Measurements from ENCODE around the gene PDSS1. TPM values are rescaled to one million over a fixed set of nuclear protein-coding genes. Genes with fewer than 3 reads are reported as not detected.

Gene PDSS1
- total and polyA plus RNA-seq, 7 donors = 2.4 to 31.7 (median 4.7) TPM

- Histone ChIP-seq H3K4me1 (no peaks in the 10 kb centered on the region), H3K27me3 (no peaks in the 10 kb centered on the region), H3K27ac (no peak overlapping the region), H3K36me3 (peaks cover 0 to 41% (median 2%) of the 10 kb centered on the region in 4 donors), H3K9me3 (no peaks in the 10 kb centered on the region), H3K4me3 (no peak overlapping the region)
- TF ChIP-seq, protein P1, sequence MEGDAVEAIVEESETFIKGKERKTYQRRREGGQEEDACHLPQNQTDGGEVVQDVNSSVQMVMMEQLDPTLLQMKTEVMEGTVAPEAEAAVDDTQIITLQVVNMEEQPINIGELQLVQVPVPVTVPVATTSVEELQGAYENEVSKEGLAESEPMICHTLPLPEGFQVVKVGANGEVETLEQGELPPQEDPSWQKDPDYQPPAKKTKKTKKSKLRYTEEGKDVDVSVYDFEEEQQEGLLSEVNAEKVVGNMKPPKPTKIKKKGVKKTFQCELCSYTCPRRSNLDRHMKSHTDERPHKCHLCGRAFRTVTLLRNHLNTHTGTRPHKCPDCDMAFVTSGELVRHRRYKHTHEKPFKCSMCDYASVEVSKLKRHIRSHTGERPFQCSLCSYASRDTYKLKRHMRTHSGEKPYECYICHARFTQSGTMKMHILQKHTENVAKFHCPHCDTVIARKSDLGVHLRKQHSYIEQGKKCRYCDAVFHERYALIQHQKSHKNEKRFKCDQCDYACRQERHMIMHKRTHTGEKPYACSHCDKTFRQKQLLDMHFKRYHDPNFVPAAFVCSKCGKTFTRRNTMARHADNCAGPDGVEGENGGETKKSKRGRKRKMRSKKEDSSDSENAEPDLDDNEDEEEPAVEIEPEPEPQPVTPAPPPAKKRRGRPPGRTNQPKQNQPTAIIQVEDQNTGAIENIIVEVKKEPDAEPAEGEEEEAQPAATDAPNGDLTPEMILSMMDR (IDR thresholded peaks at IDR 0.05) = peak; percentile 38 to 78 (median 66)
- TF ChIP-seq POLR2AphosphoS5 (IDR thresholded peaks at IDR 0.05) = peak in 1 of 4 donors; percentile 38
- no peak for TF ChIP-seq POLR2A (IDR thresholded peaks at IDR 0.05)
- no peak for TF ChIP-seq EP300 (IDR thresholded peaks at IDR 0.05)
- intact Hi-C loops (cut with DNase I) = loop anchor here (5.0 kb wide), 1 partner anchor 136 kb away; the partner anchor contains the start of gene ABI1
- peak; percentile 89 for DNase-seq
- 48 to 62% methylated on average over 8 of the region's 8 CpGs for WGBS, 2 donors
These were observed 28.6 kb downstream of the PDSS1 start for GRCh38 chr10:26725837-26726727.

- TF ChIP-seq POLR2A (IDR thresholded peaks at IDR 0.05) (no peak), POLR2AphosphoS5 (IDR thresholded peaks at IDR 0.05) (no peak), EP300 (IDR thresholded peaks at IDR 0.05) (no peak)
- TF ChIP-seq, protein P1 (IDR thresholded peaks at IDR 0.05) = no peak
- no peak for DNase-seq
- H3K4me3 ChIP-seq = no peak overlapping the region
- H3K4me1 ChIP-seq = no peaks in the 10 kb centered on the region
- intact Hi-C loops (cut with DNase I) = loop anchor here (1.0 to 5.0 kb wide), 2 partner anchors 135 to 154 kb away; partner anchors contain the start of gene ABI1
- no peaks in the 10 kb centered on the region for H3K27me3 ChIP-seq
- H3K27ac ChIP-seq = no peak overlapping the region
- H3K36me3 ChIP-seq = peaks cover 0 to 35% (median 2%) of the 10 kb centered on the region in 4 donors
- H3K9me3 ChIP-seq = no peaks in the 10 kb centered on the region
- 95% methylated on average over 1 of the region's 1 CpG for WGBS, 2 donors
These were observed 29.5 kb downstream of the PDSS1 start for GRCh38 chr10:26727005-26727404.

- H3K27me3 ChIP-seq = no peaks in the 10 kb centered on the region
- no peak for DNase-seq
- H3K4me3 ChIP-seq = no peak overlapping the region
- intact Hi-C loops (cut with DNase I) = loop anchor here (5.0 kb wide), 1 partner anchor 133 kb away; the partner anchor contains the start of gene ABI1
- 91 to 92% methylated on average over 7 of the region's 7 CpGs for WGBS, 2 donors
- H3K4me1 ChIP-seq = no peaks in the 10 kb centered on the region
- no peaks in the 10 kb centered on the region for H3K9me3 ChIP-seq
- H3K27ac ChIP-seq = no peak overlapping the region
- H3K36me3 ChIP-seq = peaks cover 0 to 27% (median 2%) of the 10 kb centered on the region in 4 donors
- no peak for TF ChIP-seq POLR2AphosphoS5 (IDR thresholded peaks at IDR 0.05)
- TF ChIP-seq, protein P1 (IDR thresholded peaks at IDR 0.05) = no peak
- TF ChIP-seq EP300 (IDR thresholded peaks at IDR 0.05) = no peak
- TF ChIP-seq POLR2A (IDR thresholded peaks at IDR 0.05) = no peak
These were observed 31.5 kb downstream of the PDSS1 start for GRCh38 chr10:26728957-26729356.

DNA sequence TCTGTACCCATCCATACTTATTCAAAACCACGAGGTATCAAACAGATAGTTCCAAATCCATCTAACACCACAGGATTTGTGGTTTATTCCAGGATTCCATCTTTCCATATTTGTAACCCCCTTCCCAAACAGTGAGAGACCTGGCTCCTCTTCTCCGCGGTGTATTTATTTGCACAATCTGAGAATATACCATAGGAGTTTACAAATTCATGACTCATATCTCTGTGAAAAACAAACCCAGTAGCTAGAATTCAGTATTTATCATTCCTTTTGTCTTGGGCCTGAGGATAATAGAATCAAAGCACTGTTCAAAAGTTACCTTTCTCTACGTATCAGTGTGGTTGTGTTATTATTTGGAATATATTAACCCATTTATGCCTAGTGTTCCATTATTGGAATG is 31.9 kb downstream of the PDSS1 start:
- H3K27ac ChIP-seq = no peak overlapping the region
- peaks cover 0 to 22% (median 2%) of the 10 kb centered on the region in 4 donors for H3K36me3 ChIP-seq
- DNase-seq = no peak
- TF ChIP-seq, protein P1 (IDR thresholded peaks at IDR 0.05) = no peak
- TF ChIP-seq POLR2AphosphoS5 (IDR thresholded peaks at IDR 0.05) (no peak), EP300 (IDR thresholded peaks at IDR 0.05) (no peak), POLR2A (IDR thresholded peaks at IDR 0.05) (no peak)
- no peaks in the 10 kb centered on the region for H3K9me3 ChIP-seq
- 74 to 91% methylated on average over 4 of the region's 4 CpGs for WGBS, 2 donors
- intact Hi-C loops (cut with DNase I) = loop anchor here (5.0 kb wide), 1 partner anchor 133 kb away; the partner anchor contains the start of gene ABI1
- no peaks in the 10 kb centered on the region for H3K27me3 ChIP-seq
- no peak overlapping the region for H3K4me3 ChIP-seq
- H3K4me1 ChIP-seq = no peaks in the 10 kb centered on the region
